Measurements from ENCODE around the gene ANTXR2. TPM values are rescaled to one million over a fixed set of nuclear protein-coding genes. Genes with fewer than 3 reads are reported as not detected.

Gene ANTXR2
- total and polyA plus RNA-seq, 9 of the 15 experiments (the other 6 are each of a cell fraction or from before 2014, with no cell fraction given): 10.1 to 83.8 (median 60.3) TPM

DNA sequence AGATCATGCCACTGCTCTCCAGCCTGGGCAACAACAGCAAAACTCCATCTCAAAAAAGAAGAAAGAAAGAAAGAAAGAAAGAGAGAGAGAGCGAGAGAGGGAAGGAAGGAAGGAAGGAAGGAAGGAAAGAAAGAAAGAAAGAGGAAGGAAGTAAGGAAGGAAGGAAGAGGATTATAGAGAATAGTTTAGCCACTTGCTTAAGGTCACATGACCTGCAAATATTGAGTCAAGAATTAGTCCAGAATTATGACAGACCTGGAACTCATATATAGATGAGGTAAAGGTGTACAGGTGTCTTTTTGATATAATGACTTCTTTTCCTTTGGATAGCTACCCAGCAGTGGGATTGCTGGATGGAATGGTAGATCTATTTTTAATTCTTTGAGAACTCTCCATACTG, 25.6 kb upstream of the ANTXR2 start (continued):
- TF ChIP-seq, protein P1, sequence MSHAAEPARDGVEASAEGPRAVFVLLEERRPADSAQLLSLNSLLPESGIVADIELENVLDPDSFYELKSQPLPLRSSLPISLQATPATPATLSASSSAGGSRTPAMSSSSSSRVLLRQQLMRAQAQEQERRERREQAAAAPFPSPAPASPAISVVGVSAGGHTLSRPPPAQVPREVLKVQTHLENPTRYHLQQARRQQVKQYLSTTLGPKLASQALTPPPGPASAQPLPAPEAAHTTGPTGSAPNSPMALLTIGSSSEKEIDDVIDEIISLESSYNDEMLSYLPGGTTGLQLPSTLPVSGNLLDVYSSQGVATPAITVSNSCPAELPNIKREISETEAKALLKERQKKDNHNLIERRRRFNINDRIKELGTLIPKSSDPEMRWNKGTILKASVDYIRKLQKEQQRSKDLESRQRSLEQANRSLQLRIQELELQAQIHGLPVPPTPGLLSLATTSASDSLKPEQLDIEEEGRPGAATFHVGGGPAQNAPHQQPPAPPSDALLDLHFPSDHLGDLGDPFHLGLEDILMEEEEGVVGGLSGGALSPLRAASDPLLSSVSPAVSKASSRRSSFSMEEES (CRISPR knock-in tag; IDR thresholded peaks at IDR 0.05): peak; percentile 78
- TF ChIP-seq RBBP5 (IDR thresholded peaks at IDR 0.05; ENCODE audit: borderline replicate concordance, insufficient read depth, low read length, poor library complexity, severe bottlenecking) (no peak), GTF2F1 (IDR thresholded peaks at IDR 0.05; ENCODE audit: low read depth, low read length) (no peak), NFIC (IDR thresholded peaks at IDR 0.05) (0 out of 2 replicates have a peak, but pooled peaks have one; percentile 2), LEF1 (IDR thresholded peaks at IDR 0.05) (no peak), RAD51 (IDR thresholded peaks at IDR 0.05; ENCODE audit: borderline replicate concordance, low read depth) (peak; percentile 48; the same call in 1 of the 2 replicates), TOE1 (IDR thresholded peaks at IDR 0.05; ENCODE audit: borderline replicate concordance) (peak; percentile 56; the same call in 1 of the 2 replicates), TOE1 (CRISPR knock-in tag; IDR thresholded peaks at IDR 0.05; ENCODE audit: borderline replicate concordance, low read depth) (no peak)
- TF ChIP-seq, protein P2, sequence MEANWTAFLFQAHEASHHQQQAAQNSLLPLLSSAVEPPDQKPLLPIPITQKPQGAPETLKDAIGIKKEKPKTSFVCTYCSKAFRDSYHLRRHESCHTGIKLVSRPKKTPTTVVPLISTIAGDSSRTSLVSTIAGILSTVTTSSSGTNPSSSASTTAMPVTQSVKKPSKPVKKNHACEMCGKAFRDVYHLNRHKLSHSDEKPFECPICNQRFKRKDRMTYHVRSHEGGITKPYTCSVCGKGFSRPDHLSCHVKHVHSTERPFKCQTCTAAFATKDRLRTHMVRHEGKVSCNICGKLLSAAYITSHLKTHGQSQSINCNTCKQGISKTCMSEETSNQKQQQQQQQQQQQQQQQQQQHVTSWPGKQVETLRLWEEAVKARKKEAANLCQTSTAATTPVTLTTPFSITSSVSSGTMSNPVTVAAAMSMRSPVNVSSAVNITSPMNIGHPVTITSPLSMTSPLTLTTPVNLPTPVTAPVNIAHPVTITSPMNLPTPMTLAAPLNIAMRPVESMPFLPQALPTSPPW (CRISPR knock-in tag; IDR thresholded peaks at IDR 0.05): no peak

Data from K562 (cell line).